Peyer's patch (tissue), 4 donors: Measurements from ENCODE around the gene FAXDC2. TPM values are rescaled to one million over a fixed set of nuclear protein-coding genes. Genes with fewer than 3 reads are reported as not detected.
"Not testable (repeated sequence)": the region's sequence is repeated elsewhere in the genome, so short reads cannot be mapped to it uniquely, and the experiment has no call there.

ENCODE experiments used
- DNase-seq, 3 donors: peaks; one replicate each; pipeline ENCODE4 v3.0.0-alpha.2; 2017 to 2019
- H3K27ac ChIP-seq, 4 donors: fragments of 200-600 bp; sonication (generic); one replicate each; pipeline ENCODE4 v1.5.1; 2016 to 2019
- H3K27me3 ChIP-seq, 2 donors: fragments of 200-600 bp; sonication (generic); one replicate each; pipeline ENCODE4 v1.5.1; 2019
- H3K36me3 ChIP-seq, 3 donors: fragments of 200-600 bp; sonication (generic); one replicate each; pipeline ENCODE4 v1.5.1; 2016 to 2019
- H3K4me1 ChIP-seq, 4 donors: fragments of 200-600 bp; sonication (generic); one replicate each; pipeline ENCODE4 v1.5.1; 2016 to 2019
- H3K4me3 ChIP-seq, 4 donors: fragments of 200-600 bp; sonication (generic); 1 replicate in 3 of 4; 2 replicates in 1 of 4; pipeline ENCODE4 v1.5.1; 2016 to 2019; ENCODE audit warnings: mild to moderate bottlenecking in 1 of 4
- H3K9me3 ChIP-seq, 4 donors: fragments of 200-600 bp; sonication (generic); one replicate each; pipeline ENCODE4 v1.5.1; 2016 to 2019; ENCODE audit warnings: mild to moderate bottlenecking in 1 of 4
- POLR2A ChIP-seq, 2 donors: fragments of 450-650 bp; IDR thresholded peaks; one replicate each; pipeline ENCODE4 v1.5.1; 2017; ENCODE audit warnings: antibody characterized with exemption in 2 of 2, mild to moderate bottlenecking in 2 of 2, moderate library complexity in 2 of 2
- total RNA-seq, 4 donors: library from RNA; depleted of rRNA; stranded (reverse); fragments of >200 nt; gene quantifications; one replicate each; pipeline ENCODE4 v1.1.0, GENCODE V29; 2016
- TF ChIP-seq, protein P1 (sequence below), 6 experiments: fragments of 450-650 bp in 4 of 6; fragments of 200-600 bp in 2 of 6; sonication (generic) in 1 of 6; IDR thresholded peaks; one replicate each; pipeline ENCODE4 v1.5.1; 2017 to 2019; ENCODE audit warnings: antibody characterized with exemption in 6 of 6, mild to moderate bottlenecking in 3 of 6, moderate library complexity in 1 of 6

FAXDC2 gene
- total RNA-seq, 4 donors from 2014 or later, result 16.5 to 64.2 (median 42.3) TPM

GRCh38 chr5:154834053-154834452 lies 16.4 kb downstream of the FAXDC2 start:
- H3K4me3 ChIP-seq, result no peak overlapping the region
- no peaks in the 10 kb centered on the region for H3K27me3 ChIP-seq
- H3K4me1 ChIP-seq, result peaks cover 0 to 17% (median 2%) of the 10 kb centered on the region in 4 donors
- peaks cover 0 to 10% (median 0%) of the 10 kb centered on the region in 3 donors for H3K36me3 ChIP-seq
- TF ChIP-seq POLR2A (IDR thresholded peaks at IDR 0.05), result no peak
- TF ChIP-seq, protein P1, sequence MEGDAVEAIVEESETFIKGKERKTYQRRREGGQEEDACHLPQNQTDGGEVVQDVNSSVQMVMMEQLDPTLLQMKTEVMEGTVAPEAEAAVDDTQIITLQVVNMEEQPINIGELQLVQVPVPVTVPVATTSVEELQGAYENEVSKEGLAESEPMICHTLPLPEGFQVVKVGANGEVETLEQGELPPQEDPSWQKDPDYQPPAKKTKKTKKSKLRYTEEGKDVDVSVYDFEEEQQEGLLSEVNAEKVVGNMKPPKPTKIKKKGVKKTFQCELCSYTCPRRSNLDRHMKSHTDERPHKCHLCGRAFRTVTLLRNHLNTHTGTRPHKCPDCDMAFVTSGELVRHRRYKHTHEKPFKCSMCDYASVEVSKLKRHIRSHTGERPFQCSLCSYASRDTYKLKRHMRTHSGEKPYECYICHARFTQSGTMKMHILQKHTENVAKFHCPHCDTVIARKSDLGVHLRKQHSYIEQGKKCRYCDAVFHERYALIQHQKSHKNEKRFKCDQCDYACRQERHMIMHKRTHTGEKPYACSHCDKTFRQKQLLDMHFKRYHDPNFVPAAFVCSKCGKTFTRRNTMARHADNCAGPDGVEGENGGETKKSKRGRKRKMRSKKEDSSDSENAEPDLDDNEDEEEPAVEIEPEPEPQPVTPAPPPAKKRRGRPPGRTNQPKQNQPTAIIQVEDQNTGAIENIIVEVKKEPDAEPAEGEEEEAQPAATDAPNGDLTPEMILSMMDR (IDR thresholded peaks at IDR 0.05), result no peak
- no peaks in the 10 kb centered on the region for H3K9me3 ChIP-seq
- H3K27ac ChIP-seq, result peak overlapping the region in 2 of 4 donors; percentile 46 to 54
- no peak for DNase-seq

DNA sequence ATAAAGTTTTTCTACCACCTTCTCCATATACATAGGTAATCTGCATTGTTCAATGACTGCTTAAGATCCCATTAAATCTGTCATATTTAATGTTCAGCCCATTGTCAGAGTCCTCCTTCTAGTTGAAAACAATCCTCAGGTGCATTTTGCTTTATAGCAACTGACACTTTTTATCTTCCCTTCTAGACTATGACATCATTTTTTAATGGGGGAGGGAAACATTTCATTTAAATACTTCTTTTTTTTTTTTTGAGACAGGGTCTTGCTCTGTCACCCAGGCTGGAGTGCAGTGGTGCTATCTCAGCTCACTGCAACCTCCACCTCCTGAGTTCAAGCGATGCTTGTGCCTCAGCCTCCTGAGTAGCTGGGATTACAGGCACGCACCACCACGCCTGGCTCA lies 17.6 kb downstream of the FAXDC2 start:
- H3K4me3 ChIP-seq, DNase-seq, H3K27ac ChIP-seq, H3K9me3 ChIP-seq, H3K36me3 ChIP-seq, H3K27me3 ChIP-seq: not testable (repeated sequence)
- peaks cover 0 to 14% (median 2%) of the 10 kb centered on the region in 4 donors for H3K4me1 ChIP-seq

- Histone ChIP-seq H3K4me1 (peaks cover 0 to 11% (median 2%) of the 10 kb centered on the region in 4 donors), H3K27me3 (no peaks in the 10 kb centered on the region), H3K36me3 (peaks cover 0 to 6% (median 0%) of the 10 kb centered on the region in 3 donors), H3K27ac (no peak overlapping the region), H3K9me3 (no peaks in the 10 kb centered on the region), H3K4me3 (no peak overlapping the region)
- DNase-seq, result no peak
- TF ChIP-seq, protein P1 (IDR thresholded peaks at IDR 0.05), result no peak
- TF ChIP-seq POLR2A (IDR thresholded peaks at IDR 0.05), result no peak
These were observed 19.0 kb downstream of the FAXDC2 start for GRCh38 chr5:154831451-154831850.

- Histone ChIP-seq H3K4me3 (no peak overlapping the region), H3K4me1 (peaks cover 0 to 11% (median 2%) of the 10 kb centered on the region in 4 donors), H3K27ac (peak overlapping the region in 3 of 4 donors; percentile 41 to 78 (median 72)), H3K36me3 (peaks cover 0 to 12% (median 0%) of the 10 kb centered on the region in 3 donors), H3K9me3 (no peaks in the 10 kb centered on the region), H3K27me3 (no peaks in the 10 kb centered on the region)
- TF ChIP-seq, protein P1 (IDR thresholded peaks at IDR 0.05), result no peak
- TF ChIP-seq POLR2A (IDR thresholded peaks at IDR 0.05), result no peak
- no peak for DNase-seq
These were observed 19.8 kb downstream of the FAXDC2 start for GRCh38 chr5:154830596-154830995.

DNA sequence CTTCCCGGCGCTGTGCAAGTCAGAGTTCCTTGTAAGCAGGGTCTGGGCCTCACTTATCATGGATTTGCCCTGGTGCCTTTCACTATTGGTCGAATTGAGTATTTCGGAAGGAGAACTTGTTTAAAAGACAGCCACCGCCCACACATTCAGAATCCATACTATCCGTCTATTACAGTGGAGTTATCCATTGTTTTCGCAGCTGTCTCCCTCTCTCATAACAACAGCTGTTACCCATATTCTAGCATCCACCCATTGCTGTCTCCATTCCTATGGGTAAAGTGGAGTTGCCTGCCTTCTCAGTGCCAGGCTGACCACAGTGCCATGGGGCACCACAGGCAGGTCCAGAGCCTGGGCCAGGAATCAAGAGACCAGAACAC lies 20.2 kb downstream of the FAXDC2 start:
- no peak for DNase-seq
- no peaks in the 10 kb centered on the region for H3K27me3 ChIP-seq
- peak overlapping the region in 3 of 4 donors; percentile 41 to 78 (median 72) for H3K27ac ChIP-seq
- H3K36me3 ChIP-seq, result peaks cover 0 to 12% (median 0%) of the 10 kb centered on the region in 3 donors
- no peak overlapping the region for H3K4me3 ChIP-seq
- no peaks in the 10 kb centered on the region for H3K9me3 ChIP-seq
- TF ChIP-seq POLR2A (IDR thresholded peaks at IDR 0.05), result no peak
- TF ChIP-seq, protein P1 (IDR thresholded peaks at IDR 0.05), result no peak
- peaks cover 0 to 11% (median 2%) of the 10 kb centered on the region in 4 donors for H3K4me1 ChIP-seq

- Histone ChIP-seq H3K36me3 (peaks cover 0 to 12% (median 0%) of the 10 kb centered on the region in 3 donors), H3K9me3 (no peaks in the 10 kb centered on the region), H3K27ac (peak overlapping the region in 3 of 4 donors; percentile 41 to 78 (median 72))
These were observed 20.7 kb downstream of the FAXDC2 start for GRCh38 chr5:154829589-154830218.

More at GRCh38 chr5:154829589-154830218, 20.7 kb downstream of the FAXDC2 start:
- Histone ChIP-seq H3K4me1 (peaks cover 0 to 11% (median 0%) of the 10 kb centered on the region in 4 donors), H3K4me3 (no peak overlapping the region), H3K27me3 (no peaks in the 10 kb centered on the region)
- DNase-seq, result peak in 2 of 3 donors; percentile 57 to 78
- TF ChIP-seq, protein P1 (IDR thresholded peaks at IDR 0.05), result no peak
- TF ChIP-seq POLR2A (IDR thresholded peaks at IDR 0.05), result no peak
